Hepatocyte (in vitro differentiated cells): ENCODE data around the gene RAB3D. TPM values are rescaled to one million over a fixed set of nuclear protein-coding genes. Genes with fewer than 3 reads are reported as not detected.

ENCODE experiments used
- DNase-seq: peaks from one replicate; pipeline ENCODE4 v3.0.0-alpha.2; 2016; ENCODE audit warnings: low spot score
- H2AFZ ChIP-seq: fragments of 200-600 bp; sonication (generic); 2 replicates; pipeline ENCODE4 v1.6.0; 2016; ENCODE audit warnings: antibody characterized with exemption, mild to moderate bottlenecking
- H3K27ac ChIP-seq: fragments of 200-600 bp; sonication (generic); 2 replicates; pipeline ENCODE4 v1.5.1; 2016; ENCODE audit warnings: mild to moderate bottlenecking
- H3K27me3 ChIP-seq: fragments of 200-600 bp; sonication (generic); 2 replicates; pipeline ENCODE4 v1.6.1; 2016
- H3K36me3 ChIP-seq: fragments of 200-600 bp; sonication (generic); replicated peaks from 2 replicates; pipeline ENCODE4 v1.5.1; 2016; ENCODE audit warnings: low read depth; ENCODE audit not compliant: insufficient read depth
- H3K4me1 ChIP-seq: fragments of 200-600 bp; sonication (generic); 2 replicates; pipeline ENCODE4 v1.5.1; 2016; ENCODE audit warnings: mild to moderate bottlenecking, moderate library complexity; ENCODE audit not compliant: insufficient read depth
- H3K4me2 ChIP-seq: fragments of 200-600 bp; sonication (generic); 2 replicates; pipeline ENCODE4 v1.6.0; 2016
- H3K4me3 ChIP-seq: fragments of 200-600 bp; sonication (generic); 2 replicates; pipeline ENCODE4 v1.5.1; 2016; ENCODE audit warnings: mild to moderate bottlenecking
- H3K79me2 ChIP-seq: fragments of 200-600 bp; sonication (generic); 2 replicates; pipeline ENCODE4 v1.6.0; 2017; ENCODE audit warnings: mild to moderate bottlenecking
- H3K9me2 ChIP-seq: fragments of 200-600 bp; sonication (generic); replicated peaks from 2 replicates; pipeline ENCODE4 v1.6.0; 2017; ENCODE audit warnings: mild to moderate bottlenecking; ENCODE audit not compliant: insufficient read depth
- H3K9me3 ChIP-seq: fragments of 200-600 bp; sonication (generic); 2 replicates; pipeline ENCODE4 v1.5.1; 2016; ENCODE audit warnings: low read depth, mild to moderate bottlenecking
- H4K20me1 ChIP-seq: fragments of 200-600 bp; sonication (generic); 2 replicates; pipeline ENCODE4 v1.6.0; 2016; ENCODE audit warnings: mild to moderate bottlenecking; ENCODE audit not compliant: insufficient read depth, poor library complexity, severe bottlenecking
- CTCF ChIP-seq: fragments of 200-600 bp; sonication (generic); IDR thresholded peaks from 2 replicates; pipeline ENCODE4 v1.5.1; 2016; ENCODE audit warnings: antibody characterized with exemption, mild to moderate bottlenecking; ENCODE audit not compliant: poor library complexity
- EZH2 ChIP-seq: fragments of 200-600 bp; sonication (generic); IDR thresholded peaks from 2 replicates; pipeline ENCODE4 v1.6.1; 2016; ENCODE audit warnings: antibody characterized with exemption, mild to moderate bottlenecking, borderline replicate concordance
- EZH2phosphoT487 ChIP-seq: fragments of 200-600 bp; sonication (generic); IDR thresholded peaks from one replicate; pipeline ENCODE4 v1.6.1; 2018; ENCODE audit warnings: antibody characterized with exemption, mild to moderate bottlenecking, low read depth, moderate library complexity; ENCODE audit not compliant: unreplicated experiment, severe bottlenecking
- WGBS: methylation state at CpG from one replicate; pipeline ENCODE4 v1.1.6; 2016; ENCODE audit warnings: low lambda C conversion rate; ENCODE audit errors: missing lambda C conversion rate; 5-methylcytosine and 5-hydroxymethylcytosine counted together
- polyA plus RNA-seq: library from polyadenylated mRNA; unstranded; fragments of >200 nt; fragmentation: Nextera tagmentation; extraction: Ambion mirVana; gene quantifications from 2 replicates; pipeline ENCODE4 v1.2.1, GENCODE V29; 2016
- total RNA-seq: library from RNA; depleted of rRNA; stranded (reverse); fragments of >200 nt; gene quantifications from 2 replicates; pipeline ENCODE4 v1.2.3, GENCODE V29; 2014

Gene RAB3D
- total and polyA plus RNA-seq, 2 experiments from 2014 or later, result 32.6 to 63.7 TPM

GRCh38 chr19:11295180-11295579 is 44.3 kb downstream of the RAB3D start:
- Histone ChIP-seq H2AFZ (no peak overlapping the region), H3K4me2 (no peak overlapping the region), H3K36me3 (no peaks in the 10 kb centered on the region), H3K9me2 (no peaks in the 10 kb centered on the region), H4K20me1 (no peaks in the 10 kb centered on the region), H3K27ac (no peak overlapping the region), H3K79me2 (no peaks in the 10 kb centered on the region), H3K9me3 (no peaks in the 10 kb centered on the region), H3K4me3 (no peak overlapping the region), H3K4me1 (no peaks in the 10 kb centered on the region), H3K27me3 (no peaks in the 10 kb centered on the region)
- DNase-seq, result no peak
- TF ChIP-seq CTCF (no peak), EZH2phosphoT487 (no peak), EZH2 (no peak)
- 96% methylated on average over 4 of the region's 4 CpGs for WGBS

GRCh38 chr19:11293433-11294389 is 45.7 kb downstream of the RAB3D start:
- H3K4me3 ChIP-seq, result no peak overlapping the region
- peak overlapping the region; percentile 75 for H3K4me2 ChIP-seq
- no peaks in the 10 kb centered on the region for H3K36me3 ChIP-seq
- no peaks in the 10 kb centered on the region for H3K9me2 ChIP-seq
- no peaks in the 10 kb centered on the region for H3K9me3 ChIP-seq
- TF ChIP-seq CTCF, result peak; percentile 99
- no peak for TF ChIP-seq EZH2
- TF ChIP-seq EZH2phosphoT487, result no peak
- H2AFZ ChIP-seq, result peak overlapping the region; percentile 62
- WGBS, result 17% methylated on average over 35 of the region's 41 CpGs
- H3K27ac ChIP-seq, result peak overlapping the region; percentile 39
- H3K27me3 ChIP-seq, result no peaks in the 10 kb centered on the region
- no peaks in the 10 kb centered on the region for H3K4me1 ChIP-seq
- H3K79me2 ChIP-seq, result no peaks in the 10 kb centered on the region
- no peaks in the 10 kb centered on the region for H4K20me1 ChIP-seq
- peak; percentile 95 for DNase-seq

GRCh38 chr19:11291991-11292390 is 47.5 kb downstream of the RAB3D start:
- H3K4me3 ChIP-seq, result no peak overlapping the region
- no peaks in the 10 kb centered on the region for H3K79me2 ChIP-seq
- H3K9me3 ChIP-seq, result no peaks in the 10 kb centered on the region
- DNase-seq, result no peak
- no peaks in the 10 kb centered on the region for H3K9me2 ChIP-seq
- H2AFZ ChIP-seq, result no peak overlapping the region
- no peaks in the 10 kb centered on the region for H3K27me3 ChIP-seq
- H3K4me1 ChIP-seq, result no peaks in the 10 kb centered on the region
- no peaks in the 10 kb centered on the region for H4K20me1 ChIP-seq
- no peaks in the 10 kb centered on the region for H3K36me3 ChIP-seq
- TF ChIP-seq CTCF, result no peak
- no peak for TF ChIP-seq EZH2
- TF ChIP-seq EZH2phosphoT487, result no peak
- H3K27ac ChIP-seq, result no peak overlapping the region
- no peak overlapping the region for H3K4me2 ChIP-seq
- 72% methylated on average over 1 of the region's 1 CpG for WGBS
